Stimulated activated CD4-positive, alpha-beta T cell treated with anti-CD3 and anti-CD28 coated beads, Interleukin-1b, Interleukin-23, amount 100 ng/mL, for 4 hours (primary cell): ENCODE results near the gene CARS1.
A peak's percentile ranks its signal among the peaks of the same experiment; 100 is the strongest.

ENCODE experiments used
- DNase-seq, 2 donors: peaks; one replicate each; pipeline ENCODE4 v3.0.0-alpha.2; 2020; ENCODE audit warnings: low read depth in 2 of 2

Gene CARS1

DNA sequence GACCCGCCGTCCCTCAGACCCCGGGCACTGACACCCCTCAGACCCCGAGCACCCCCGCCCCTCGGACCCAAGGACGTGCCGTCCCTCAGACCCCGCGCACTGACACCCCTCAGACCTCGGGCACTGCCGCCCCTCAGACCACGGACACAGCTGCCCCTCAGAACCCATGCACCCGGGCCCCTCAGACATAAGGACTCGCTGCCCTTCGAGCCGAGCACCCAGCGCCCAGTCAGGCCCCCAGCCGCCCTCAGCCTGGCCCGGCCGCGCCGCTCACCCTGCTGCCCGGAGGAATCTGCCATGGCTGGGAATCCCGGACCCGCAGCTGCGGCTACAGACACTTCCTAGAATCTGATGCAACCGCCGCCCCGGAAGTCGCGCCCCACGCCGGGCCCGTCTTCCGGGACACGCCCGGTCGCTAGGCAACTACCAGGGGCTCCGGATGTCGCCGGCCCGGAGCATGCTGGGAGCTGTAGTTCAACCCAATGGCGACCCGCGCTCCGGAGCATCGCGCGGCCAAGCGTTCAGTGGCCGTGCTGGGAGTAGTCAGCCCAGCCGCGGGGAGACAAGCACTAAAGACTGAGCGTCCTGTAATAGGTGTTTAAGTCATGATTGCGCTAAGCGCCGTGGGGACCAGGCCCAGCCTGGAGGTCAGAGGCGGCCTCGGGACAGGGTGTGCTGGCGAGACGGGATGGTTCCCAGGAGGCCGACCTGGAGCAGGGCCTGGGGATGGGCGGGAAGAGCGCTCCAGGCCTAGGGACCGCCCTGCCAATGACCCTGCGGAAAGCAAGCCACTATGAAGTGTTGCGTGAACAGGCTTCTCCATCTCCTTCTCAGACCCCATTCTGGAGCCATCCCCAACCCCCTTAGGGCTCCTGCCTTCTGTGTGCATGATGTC, at the start of gene CARS1:
Gene CARS1 (minus strand): TSS at position 355 of the 895 bp plus-strand sequence. CDS start 56 bp downstream, at position 299.
- peak; percentile 87 to 91 for DNase-seq

DNA sequence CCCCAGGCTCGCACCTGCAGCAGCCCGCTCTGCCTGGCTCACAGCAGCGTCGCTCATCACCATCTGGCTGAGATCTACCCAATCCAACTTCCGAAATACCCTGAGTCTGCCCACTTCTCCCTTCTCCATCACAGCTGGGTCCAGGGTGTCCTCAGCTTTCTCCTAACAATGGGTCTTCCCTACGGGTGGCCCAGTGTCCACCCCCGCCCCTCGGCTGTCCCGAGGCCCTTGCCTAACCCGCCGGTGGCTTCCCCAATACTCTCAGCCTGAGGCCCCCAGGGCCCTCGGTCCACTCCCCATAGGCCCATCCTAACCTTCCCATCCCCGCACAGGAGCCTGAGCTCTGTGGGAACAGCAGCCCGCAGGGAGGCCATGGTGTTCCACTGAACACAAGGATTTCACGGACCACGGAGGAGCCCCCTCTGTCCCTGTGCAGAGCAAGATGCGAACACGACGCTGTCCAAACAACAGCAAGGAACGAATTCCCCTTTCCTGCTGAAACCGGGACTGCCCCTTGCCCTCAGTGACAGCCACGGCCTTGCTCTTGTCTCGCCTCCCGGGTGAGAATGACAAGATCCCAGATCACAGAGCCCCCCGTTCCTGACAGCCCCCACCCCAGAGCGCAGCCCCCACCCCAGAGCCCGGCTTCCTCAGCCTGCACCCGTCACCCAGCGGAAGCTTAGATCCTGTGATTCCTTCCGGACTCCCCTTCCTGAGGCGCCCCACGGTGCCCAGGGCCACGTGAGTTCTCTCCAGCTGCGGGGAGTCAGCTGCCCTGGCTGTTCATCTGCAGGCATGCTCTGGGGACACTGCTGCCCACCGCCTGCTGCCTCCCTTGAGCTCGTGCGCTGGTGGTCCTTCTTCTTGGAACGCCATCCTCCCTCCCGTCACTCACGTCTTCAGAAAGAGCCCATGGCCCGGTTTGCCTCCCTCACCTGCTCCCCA, 48.8 kb upstream of the CARS1 start:
- DNase-seq, result no peak

DNA sequence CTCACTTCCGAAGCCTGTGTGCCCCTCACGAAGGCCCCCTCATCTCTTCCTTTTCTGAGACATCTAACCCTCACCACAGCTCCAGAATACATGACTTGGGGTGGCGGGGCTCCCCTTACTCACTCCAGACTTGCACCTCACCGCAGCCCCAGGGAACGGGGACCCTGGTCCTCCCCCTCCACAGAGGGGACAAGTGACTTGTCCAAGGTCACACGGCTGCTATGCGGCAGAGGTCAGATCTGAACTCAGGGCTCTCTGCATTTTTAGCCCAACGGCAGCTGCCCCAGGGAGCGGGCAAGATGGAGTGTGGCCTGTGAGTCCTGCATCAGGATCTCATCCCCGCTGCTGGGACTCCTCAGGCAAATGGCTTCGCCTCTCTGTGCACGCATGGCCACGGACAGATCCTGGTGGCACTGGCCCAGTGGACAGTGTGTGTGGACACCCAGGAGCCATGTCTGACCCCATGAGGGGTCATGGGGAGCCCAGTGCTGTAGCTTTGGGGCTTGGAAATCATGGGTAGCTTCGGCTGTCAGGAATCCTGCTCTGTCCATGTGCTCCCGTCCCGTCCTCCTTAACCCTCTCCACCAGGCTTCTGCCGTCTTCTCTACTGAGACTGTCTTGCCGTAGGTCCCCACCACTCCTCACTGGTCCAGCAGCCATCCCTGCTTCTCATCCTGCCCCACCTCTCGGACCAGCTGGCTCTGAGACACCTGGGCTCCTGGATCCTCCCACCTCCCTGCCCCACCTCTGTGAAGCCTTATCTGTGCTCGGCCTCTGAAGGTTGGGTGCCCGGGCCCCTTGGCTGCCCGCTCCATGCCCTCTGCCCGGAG, 48.0 kb upstream of the CARS1 start:
- no peak for DNase-seq

DNA sequence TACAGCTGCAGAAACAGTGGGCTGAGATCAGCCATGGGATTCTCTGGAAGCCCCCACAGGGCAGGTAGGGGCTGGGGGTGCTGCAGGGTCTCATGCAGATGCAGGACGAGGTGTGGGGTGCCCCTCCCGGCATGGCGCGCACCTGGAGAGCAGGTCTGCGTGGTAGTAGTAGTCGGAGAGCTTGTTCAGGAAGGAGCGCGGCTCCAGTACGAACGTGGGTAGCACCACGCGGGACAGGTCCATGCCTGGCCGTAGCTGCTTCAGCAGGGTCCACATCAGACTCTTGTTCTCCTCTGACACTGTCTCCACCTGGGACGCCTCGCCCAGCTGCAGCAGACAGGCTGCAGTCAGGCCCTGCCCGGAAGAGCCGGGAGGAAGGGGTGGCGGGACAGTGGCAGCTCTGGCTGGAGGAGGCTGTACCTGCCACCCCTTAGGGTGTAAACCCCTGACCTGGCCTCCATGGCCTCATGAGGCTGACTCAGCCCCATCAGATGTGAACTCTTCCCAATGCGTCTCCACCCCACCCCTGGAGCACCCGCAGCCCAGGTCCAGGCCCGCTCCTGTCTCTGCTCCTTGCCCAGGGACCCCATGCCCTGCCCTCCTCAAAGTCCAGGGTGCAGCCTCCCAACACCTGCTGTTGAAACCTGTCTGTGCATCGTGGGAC, 47.0 kb upstream of the CARS1 start:
- DNase-seq, result no peak

DNA sequence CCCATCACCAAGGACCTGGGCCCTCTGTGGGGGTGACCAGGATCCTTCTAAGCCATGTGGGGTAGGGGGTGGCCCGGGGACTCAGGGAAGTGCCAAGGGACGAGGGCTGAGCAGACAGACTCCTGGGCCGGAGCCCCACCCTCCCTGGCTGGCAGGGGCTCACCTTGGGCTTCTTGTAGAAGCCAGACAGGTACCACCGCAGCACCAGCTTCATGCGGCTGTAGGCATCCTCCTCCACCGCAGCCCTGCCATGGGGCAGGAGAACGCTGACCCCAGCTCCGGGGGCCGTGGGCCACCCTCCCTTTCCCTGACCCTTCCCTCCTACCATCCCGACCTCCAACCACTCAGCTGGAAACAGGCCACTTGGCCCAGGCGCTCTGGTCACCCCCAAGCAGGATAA, 45.9 kb upstream of the CARS1 start:
- no peak for DNase-seq

DNA sequence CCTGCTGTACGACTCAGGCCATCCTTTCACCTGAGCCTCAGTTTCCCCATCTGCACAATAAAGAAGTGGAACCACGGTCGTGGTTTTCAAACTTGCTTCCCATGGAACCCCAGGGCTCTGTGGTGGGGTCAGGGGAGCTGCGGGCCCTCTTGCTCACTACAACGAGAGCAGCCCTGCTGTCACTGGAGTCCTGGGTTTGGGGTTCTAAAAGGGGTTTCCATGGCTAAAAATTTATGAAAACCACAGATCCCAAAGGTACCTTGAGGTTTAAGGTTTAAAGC, 45.4 kb upstream of the CARS1 start:
- no peak for DNase-seq

DNA sequence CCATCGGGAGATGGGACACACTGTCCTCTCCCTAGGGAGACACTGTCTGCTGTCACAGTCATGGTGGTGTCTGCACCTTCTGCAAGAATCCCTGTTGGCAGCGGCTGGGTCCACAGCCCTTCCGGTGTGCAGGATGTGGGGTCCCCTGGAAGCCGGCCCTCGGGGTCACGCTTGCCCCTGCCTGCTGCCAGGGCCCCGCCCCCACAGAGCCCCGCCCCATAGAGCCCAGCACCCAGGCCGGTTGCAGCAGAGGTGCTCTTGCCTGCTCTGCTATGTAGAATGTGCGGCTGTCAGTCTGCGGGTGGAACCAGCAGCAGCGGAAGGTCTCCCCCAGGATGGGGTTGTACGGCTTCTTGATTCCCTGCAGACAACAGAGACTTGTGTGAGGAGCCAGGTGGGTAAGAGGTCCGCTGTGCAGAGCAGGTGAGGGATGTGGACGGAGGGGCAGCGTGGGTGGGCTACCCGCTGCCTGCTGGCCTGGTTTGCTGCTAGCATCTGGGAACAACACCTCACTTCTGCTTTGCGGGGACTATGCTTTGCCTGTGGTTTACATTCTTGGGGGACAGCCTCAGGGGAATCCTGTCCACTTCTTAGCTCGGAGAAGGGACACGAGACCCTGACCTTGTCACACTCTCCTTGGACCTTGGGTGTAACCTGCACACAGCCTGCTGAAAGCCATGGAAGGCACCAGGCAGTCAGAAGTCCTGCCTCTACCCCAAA, 44.9 kb upstream of the CARS1 start:
- DNase-seq, result no peak

DNA sequence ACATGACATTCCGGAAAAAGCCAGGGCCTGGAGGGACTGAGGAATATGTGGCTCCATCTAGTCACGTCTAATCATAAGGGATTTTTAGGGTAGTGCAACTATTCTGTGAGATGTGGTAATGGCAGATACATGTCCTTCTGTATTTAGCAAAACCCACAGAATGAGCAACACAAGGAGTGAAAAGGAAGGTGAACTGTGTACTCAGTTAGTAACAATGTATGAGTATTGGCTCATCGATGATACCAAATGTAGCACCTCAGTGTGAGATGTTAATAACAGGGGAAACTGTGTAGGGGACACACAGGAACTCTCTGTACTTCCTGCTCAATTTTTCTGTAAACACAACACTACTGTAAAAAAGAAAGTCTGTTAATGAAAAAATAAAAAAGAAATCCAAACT, 42.0 kb upstream of the CARS1 start:
- DNase-seq, result no peak

DNA sequence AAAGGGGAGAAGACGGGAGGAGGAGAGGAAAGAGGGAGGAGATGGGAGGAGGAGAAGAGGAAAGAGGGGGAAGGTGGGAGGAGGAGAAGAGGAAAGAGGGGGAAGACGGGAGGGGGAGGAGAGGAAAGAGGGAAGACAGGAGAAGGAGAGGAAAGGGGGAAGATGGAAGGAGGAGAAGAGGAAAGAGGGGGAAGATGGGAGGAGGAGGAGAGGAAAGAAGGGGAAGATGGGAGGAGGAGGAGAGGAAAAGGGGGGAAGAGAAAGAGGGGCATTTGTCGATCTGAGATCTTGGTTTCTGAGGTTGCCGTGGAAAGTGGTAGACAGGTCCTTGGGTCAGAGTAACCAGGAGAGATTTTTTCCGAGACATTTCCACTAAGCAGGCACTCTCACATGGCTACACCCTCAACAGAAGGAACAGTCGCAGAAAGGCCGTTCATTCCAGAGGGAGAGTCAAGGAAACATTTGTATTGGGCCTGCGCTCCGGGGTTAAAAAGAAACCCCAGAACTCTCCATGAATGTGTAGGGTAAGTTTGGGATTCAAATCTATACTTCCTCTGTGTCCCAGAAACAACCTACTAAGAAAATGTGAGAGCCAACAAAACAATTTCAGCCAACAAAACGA, 39.8 kb upstream of the CARS1 start:
- DNase-seq, result no peak

DNA sequence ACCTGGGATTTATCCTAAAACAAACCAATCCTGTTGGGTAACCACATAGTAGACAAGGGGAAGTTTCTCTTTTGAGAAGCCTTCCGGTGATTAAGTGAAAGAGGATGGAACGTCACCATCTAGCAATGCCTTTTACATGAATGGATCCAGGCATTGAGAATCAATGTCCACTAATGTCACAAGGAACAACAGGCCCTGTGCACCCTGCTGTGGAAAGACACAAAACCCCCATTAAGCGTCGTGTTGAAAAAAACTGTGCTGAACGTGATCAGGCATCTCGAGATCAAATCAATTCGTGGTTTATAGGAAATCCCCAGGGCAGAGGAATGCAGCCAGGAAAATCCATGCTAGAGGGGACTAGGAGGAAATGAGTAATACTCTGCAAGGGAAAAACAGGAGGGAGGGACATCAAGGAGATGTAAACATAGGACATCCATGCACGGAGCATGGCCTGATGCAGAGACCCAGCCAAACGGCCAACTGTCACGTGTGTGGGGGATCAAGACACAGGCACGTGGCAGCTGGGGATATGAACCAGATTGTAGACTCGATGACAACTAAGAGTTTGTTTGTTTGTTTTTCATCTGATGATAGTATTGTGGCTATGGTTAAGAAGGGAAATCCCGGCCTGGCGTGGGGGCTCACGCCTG, 38.6 kb upstream of the CARS1 start:
- DNase-seq, result no peak

DNA sequence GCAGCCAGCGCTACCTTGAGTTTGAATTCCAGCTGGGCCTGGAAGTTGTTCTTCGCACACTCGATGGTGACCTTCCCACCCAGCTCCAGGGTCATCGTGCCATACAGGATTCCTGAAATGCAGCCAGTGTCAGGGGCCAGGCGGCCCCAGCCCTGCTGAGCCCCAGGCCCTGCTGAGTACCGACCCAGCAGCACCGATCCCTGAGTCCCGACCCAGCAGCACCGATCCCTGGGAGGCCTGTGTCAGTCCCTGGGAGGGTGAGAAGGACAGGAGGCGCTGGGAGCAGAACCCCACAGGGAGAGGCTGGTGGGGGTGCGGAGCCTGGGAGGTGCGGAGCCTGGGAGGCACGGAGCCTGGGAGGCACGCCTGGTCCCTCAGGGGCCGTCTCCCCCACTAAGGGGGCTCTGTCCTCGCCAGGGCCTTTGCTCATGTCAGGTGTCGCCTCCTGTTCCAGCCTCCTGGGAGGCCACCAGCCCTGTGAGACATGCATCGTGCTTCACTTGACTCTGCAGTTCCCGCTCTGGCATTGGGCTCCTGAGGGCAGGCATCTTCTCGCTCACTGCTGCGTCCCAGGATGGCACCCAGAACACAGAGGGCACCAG, 37.1 kb upstream of the CARS1 start:
- no peak for DNase-seq

DNA sequence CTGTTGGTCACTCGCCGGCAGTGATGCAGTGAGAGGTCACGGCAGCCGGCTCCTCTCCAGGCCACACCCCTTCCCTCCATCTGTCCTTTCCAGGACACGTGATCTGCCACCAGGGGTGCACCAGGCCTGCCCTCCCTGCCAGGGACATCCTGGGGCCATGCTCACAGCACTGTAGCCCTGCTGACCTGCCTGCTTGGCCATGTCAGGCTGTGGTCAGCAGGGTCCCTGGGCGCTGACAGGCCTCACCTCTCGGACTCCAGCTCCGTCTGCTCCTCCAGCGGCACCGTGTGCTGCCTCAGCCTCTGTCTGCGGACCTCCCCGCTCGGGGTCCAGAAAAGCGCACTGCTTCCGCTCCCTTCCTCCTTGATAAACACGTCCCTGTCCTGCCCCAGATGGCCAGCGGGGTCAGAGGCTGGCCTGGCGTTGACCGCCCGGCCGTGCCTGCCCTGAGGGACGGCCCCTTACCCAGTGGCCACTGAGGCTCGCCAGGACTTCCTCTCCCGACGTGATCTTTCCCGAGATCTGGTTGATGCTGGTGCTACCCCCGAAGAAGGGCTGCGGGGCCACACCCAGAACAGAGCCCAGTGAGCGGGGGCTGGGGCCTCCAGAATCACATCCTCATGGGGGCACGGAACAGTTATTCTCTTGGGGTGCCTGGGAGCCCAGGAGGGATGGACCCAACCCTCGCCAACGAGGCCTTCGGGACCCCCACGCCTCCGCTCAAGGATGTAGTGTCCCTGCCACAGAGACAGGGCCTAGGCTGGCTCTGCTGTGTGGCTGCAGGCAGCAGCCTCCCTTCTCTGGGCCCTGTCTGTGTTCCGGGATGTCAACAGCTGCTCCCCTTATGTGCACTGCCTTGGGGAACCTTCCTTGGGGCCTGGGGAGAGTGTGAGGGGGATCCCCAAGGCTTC, 36.3 kb upstream of the CARS1 start:
- no peak for DNase-seq

DNA sequence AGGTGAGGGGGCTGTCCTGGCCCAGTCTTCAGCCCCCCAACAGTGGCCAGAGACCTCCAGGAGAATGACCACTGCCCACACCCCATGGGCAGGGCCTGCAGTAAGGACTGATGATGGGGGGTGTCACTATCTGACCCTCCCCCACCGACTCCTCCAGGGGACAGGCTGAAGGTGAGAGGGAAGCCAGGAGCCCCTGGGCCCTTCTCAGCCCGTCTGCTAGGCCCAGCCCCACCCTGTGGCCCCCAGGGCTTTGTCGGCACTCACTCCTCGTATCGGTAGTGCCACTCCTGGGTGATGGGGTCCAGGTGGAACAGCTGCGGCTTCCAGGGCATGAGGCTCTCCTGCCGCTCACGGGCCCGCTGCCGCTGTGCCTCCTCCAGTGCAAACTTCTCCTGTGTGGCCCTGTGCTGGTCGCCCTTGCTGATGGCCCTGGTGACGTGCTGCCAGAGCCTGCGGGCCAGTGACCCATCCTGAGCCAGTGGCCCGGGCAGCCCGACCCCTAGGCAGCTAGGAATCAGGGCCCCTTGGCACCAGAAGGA, 35.4 kb upstream of the CARS1 start:
- no peak for DNase-seq

DNA sequence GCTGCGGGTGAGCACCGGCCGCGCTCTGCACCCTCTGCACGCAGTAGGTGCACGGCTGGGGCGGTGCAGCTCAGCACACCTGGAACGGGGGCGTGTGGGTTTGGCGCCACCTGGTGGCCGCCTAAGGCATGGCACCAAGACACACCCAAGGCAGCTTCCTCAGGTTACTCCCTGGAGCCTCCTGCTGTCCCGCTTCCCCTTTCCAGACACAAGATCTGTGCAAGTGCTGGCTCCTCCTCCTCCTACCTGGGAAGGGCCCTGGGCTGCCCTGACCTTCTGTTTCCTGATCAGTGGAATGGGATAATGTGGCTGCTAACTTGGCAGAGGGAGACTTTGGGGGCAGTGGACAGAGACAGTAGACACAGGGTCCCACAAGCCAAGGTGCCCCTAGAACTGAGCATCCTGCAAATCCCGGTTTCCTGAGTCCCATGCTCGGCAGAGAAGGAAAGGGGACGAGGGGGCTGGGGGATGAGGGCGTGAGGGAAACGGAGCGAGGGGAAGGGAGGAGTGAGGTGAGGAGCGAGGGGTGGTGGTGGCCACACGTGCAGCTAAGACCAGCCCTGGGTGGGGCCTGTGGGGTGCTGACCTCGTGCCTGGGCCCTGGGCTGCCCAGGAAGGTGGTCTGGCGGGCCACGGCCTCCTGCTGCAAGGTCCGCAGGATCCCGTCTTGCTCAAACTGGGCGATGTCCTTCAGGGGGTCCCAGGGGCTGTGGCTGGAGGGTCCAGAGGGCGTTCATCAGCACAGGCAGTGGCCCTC, 34.8 kb upstream of the CARS1 start:
- peak; percentile 60 to 64 for DNase-seq

DNA sequence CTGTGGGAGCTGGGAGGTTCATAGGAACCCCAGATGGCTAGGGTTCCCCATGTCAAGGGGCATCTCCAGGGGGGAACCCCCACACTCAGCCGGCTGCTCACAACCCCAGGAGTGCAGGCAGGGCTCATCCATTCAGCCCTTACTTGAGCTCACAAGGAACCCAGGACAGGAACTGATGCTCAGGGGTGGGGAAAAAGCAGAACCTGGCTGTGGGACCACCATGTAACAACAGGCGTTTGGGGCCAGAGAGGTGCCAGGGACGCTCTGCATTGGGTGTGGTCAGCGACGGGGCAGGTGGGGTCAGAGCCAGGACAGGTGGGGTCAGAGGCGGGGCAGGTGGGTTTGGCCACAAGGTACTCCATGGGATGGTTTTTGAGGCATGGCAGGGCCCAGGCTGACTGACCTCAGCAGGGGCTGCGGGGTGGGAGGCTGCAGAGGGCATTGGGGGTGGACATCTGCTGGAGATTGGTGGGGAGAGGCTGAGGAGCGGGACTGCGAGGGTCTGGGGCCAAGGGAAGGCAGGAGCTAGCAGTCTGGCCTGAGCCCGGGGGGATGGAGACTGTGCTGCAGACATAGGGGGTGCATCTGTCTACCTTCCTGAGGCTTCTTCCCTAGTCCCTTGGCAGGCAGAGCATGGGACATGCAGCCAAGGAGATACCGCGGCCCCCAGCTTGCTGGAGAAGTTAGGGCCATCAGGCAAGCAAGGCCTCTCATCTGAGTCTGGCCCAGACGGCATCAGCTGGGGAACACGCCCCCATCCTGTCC, 34.0 kb upstream of the CARS1 start:
- DNase-seq, result no peak

DNA sequence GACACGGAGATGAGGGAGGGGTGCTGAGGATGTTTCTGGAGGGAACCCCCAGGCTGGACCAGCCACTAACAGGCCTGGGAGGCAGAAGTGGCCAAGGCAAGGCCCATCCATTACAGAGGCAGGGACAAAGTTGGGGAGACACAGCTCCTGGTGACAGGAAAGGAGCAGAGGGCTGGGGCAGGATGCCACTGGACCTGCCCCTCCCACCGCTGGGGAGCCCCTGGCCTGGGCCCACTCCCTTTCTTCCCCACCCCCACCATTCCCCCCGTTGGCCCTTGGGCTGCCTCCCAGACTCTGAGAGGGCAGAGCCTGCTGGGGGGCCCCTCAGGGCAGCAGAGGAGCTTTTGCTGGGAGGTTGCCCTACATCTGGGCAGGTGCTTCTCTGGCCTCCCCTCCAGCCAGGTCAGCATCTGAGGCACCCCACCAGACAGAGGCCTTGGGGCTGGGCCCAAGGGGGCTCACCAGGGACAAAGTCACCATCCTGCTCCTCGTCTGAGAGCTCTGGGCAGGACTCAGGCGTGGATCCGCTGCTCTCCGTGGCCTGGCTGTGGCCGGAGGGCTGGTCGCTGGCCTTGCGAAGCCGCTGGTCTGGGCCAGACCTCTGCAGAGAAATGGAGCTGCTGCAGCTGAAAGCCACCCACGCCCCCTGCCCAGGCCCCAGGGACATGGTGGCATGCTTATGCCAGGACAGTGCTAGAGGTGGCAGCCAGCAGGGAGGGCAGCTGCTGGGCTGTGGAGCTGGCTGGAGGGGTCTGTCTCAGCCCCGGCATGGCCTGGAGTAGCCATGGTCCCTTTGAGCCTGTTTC, 33.1 kb upstream of the CARS1 start:
- no peak for DNase-seq
